Measurements from ENCODE around the gene DISP2.

DNA sequence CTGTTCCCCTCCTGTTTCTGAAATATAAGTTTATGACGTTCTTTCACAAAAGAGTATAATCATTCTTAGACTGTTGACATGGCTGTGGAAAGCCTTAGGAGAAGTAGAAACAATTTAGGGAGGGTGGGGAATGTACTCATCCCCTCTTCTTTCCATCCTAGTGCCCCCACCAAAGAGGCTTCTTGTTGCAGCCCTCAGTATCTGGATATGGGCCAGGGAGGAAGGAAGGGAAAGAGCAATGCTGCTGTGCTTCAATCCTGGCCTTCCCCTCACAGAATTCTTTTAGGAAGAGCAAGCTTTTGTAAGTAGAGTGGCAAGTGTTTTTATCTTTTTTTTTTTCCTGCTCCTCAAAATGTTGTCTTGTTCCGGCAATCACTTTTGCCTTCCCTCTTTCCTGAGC is 32.8 kb upstream of the DISP2 start:
- no peak for TF ChIP-seq CTCF (IDR thresholded peaks at IDR 0.05; ENCODE audit: low read depth, low read length, missing input control)
- no peak for TF ChIP-seq NR2F2 (IDR thresholded peaks at IDR 0.05)
- no peak for TF ChIP-seq EGR1 (IDR thresholded peaks at IDR 0.05; ENCODE audit: low read depth in 2 of 2)
- no peak for TF ChIP-seq JUND (IDR thresholded peaks at IDR 0.05)
- TF ChIP-seq ZBTB33 (IDR thresholded peaks at IDR 0.05): no peak
- TF ChIP-seq, protein P1, sequence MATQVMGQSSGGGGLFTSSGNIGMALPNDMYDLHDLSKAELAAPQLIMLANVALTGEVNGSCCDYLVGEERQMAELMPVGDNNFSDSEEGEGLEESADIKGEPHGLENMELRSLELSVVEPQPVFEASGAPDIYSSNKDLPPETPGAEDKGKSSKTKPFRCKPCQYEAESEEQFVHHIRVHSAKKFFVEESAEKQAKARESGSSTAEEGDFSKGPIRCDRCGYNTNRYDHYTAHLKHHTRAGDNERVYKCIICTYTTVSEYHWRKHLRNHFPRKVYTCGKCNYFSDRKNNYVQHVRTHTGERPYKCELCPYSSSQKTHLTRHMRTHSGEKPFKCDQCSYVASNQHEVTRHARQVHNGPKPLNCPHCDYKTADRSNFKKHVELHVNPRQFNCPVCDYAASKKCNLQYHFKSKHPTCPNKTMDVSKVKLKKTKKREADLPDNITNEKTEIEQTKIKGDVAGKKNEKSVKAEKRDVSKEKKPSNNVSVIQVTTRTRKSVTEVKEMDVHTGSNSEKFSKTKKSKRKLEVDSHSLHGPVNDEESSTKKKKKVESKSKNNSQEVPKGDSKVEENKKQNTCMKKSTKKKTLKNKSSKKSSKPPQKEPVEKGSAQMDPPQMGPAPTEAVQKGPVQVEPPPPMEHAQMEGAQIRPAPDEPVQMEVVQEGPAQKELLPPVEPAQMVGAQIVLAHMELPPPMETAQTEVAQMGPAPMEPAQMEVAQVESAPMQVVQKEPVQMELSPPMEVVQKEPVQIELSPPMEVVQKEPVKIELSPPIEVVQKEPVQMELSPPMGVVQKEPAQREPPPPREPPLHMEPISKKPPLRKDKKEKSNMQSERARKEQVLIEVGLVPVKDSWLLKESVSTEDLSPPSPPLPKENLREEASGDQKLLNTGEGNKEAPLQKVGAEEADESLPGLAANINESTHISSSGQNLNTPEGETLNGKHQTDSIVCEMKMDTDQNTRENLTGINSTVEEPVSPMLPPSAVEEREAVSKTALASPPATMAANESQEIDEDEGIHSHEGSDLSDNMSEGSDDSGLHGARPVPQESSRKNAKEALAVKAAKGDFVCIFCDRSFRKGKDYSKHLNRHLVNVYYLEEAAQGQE (IDR thresholded peaks at IDR 0.05): no peak
- TF ChIP-seq, protein P2, sequence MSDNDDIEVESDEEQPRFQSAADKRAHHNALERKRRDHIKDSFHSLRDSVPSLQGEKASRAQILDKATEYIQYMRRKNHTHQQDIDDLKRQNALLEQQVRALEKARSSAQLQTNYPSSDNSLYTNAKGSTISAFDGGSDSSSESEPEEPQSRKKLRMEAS (IDR thresholded peaks at IDR 0.05): no peak

Measured in liver (tissue), 3 donors.